H1 (cell line): ENCODE data around the gene MBD5. TPM values are rescaled to one million over a fixed set of nuclear protein-coding genes. Genes with fewer than 3 reads are reported as not detected.

Experiments used
- CTCF ChIA-PET: fragments of 300-600 bp; sonication (Branson Sonifier 250); formaldehyde crosslinking; loops from one replicate; lab custom pipeline; 2021; ENCODE audit not compliant: partially characterized antibody; lab: Charles Lee
- POLR2A ChIA-PET: fragments of 300-600 bp; sonication (Branson Sonifier 250); formaldehyde crosslinking; loops from one replicate; lab custom pipeline; 2021; ENCODE audit warnings: inconsistent platforms; ENCODE audit not compliant: partially characterized antibody; lab: Charles Lee
- DNase-seq, 2 experiments: peaks; one replicate each; pipeline versions ENCODE4 v3.0.0 to v3.0.0-alpha.2; 2010 to 2022; ENCODE audit warnings: low spot score in 2 of 2, low read depth in 1 of 2, mixed read lengths in 1 of 2
- FAIRE-seq: peaks from 2 replicates; lab custom pipeline; 2011; peaks lifted over from hg19 to GRCh38; lab: Jason Lieb, UNC
- H2AFZ ChIP-seq: 2 replicates; pipeline ENCODE4 v1.8.1; 2012; ENCODE audit warnings: low read length, inconsistent platforms
- H2AK5ac ChIP-seq: 2 replicates; pipeline ENCODE4 v1.6.1; 2013; ENCODE audit warnings: low read depth, low read length
- H2BK120ac ChIP-seq: replicated peaks from 2 replicates; pipeline ENCODE3; 2013; ENCODE audit warnings: low read depth, low read length, inconsistent platforms
- H2BK12ac ChIP-seq: 2 replicates; pipeline ENCODE4 v1.6.1; 2013; ENCODE audit warnings: low read depth, low read length
- H2BK15ac ChIP-seq: 2 replicates; pipeline ENCODE4 v1.6.1; 2013; ENCODE audit warnings: low read length
- H2BK20ac ChIP-seq: 2 replicates; pipeline ENCODE4 v1.6.1; 2013; ENCODE audit warnings: low read length
- H2BK5ac ChIP-seq: 2 replicates; pipeline ENCODE4 v1.6.1; 2013; ENCODE audit warnings: low read depth, low read length
- H3K14ac ChIP-seq: 2 replicates; pipeline ENCODE4 v1.6.1; 2013; ENCODE audit warnings: inconsistent platforms; ENCODE audit not compliant: insufficient read length
- H3K18ac ChIP-seq: 2 replicates; pipeline ENCODE4 v1.6.1; 2013; ENCODE audit warnings: low read length; ENCODE audit errors: extremely low read depth
- H3K23ac ChIP-seq: 2 replicates; pipeline ENCODE4 v1.6.1; 2013; ENCODE audit warnings: inconsistent platforms; ENCODE audit not compliant: insufficient read length
- H3K23me2 ChIP-seq: 2 replicates; pipeline ENCODE4 v1.6.1; 2013; ENCODE audit warnings: low read depth, low read length
- H3K27ac ChIP-seq: 2 replicates; pipeline ENCODE4 v1.6.1; 2011; ENCODE audit warnings: low read depth, low read length, inconsistent platforms
- H3K27me3 ChIP-seq, 4 experiments: replicated peaks in 1 of 4; 1 replicate in 1 of 4; 2 replicates in 3 of 4; pipeline versions ENCODE4 v1.6.1 to v1.8.1; 2011 to 2013; ENCODE audit warnings: low read length in 3 of 4, mild to moderate bottlenecking in 3 of 4, inconsistent platforms in 2 of 4, mixed read lengths in 2 of 4, moderate library complexity in 1 of 4; ENCODE audit not compliant: control insufficient read depth in 3 of 4, insufficient read depth in 3 of 4; ENCODE audit errors: extremely low read depth in 1 of 4
- H3K36me3 ChIP-seq, 4 experiments: 2 replicates each; pipeline versions ENCODE4 v1.6.1 to v1.8.1; 2011 to 2013; ENCODE audit warnings: mild to moderate bottlenecking in 4 of 4, low read length in 3 of 4, moderate library complexity in 2 of 4, control low read depth in 1 of 4, inconsistent platforms in 1 of 4; ENCODE audit not compliant: insufficient read depth in 4 of 4, control insufficient read depth in 2 of 4
- H3K4ac ChIP-seq: replicated peaks from 2 replicates; pipeline ENCODE3; 2013; ENCODE audit warnings: low read length, low read depth, mixed read lengths, inconsistent platforms; ENCODE audit not compliant: insufficient read length
- H3K4me1 ChIP-seq, 4 experiments: replicated peaks in 1 of 4; 1 replicate in 1 of 4; 2 replicates in 3 of 4; pipeline versions ENCODE4 v1.6.1 to v1.8.1; 2011 to 2013; ENCODE audit warnings: low read length in 3 of 4, inconsistent platforms in 2 of 4, mixed read lengths in 1 of 4; ENCODE audit not compliant: insufficient read depth in 4 of 4, control insufficient read depth in 3 of 4
- H3K4me2 ChIP-seq, 2 experiments: 2 replicates each; pipeline versions ENCODE4 v1.6.1 to v1.8.1; 2011 to 2013; ENCODE audit warnings: low read depth in 2 of 2, low read length in 2 of 2, control low read depth in 1 of 2, inconsistent platforms in 1 of 2, mild to moderate bottlenecking in 1 of 2; ENCODE audit not compliant: insufficient read depth in 1 of 2
- H3K4me3 ChIP-seq, 4 experiments: fragments of 200-600, 300-600 bp in 1 of 4; sonication (generic), shearing (Covaris generic), sonication (Bioruptor Twin) in 1 of 4; 2 replicates each; pipeline versions ENCODE4 v1.5.1 to v1.8.1; 2011 to 2016; ENCODE audit warnings: low read length in 4 of 4, low read depth in 3 of 4, control low read depth in 2 of 4, inconsistent platforms in 2 of 4, mild to moderate bottlenecking in 2 of 4, mixed read lengths in 1 of 4, moderate library complexity in 1 of 4; ENCODE audit not compliant: insufficient read depth in 2 of 4; ENCODE audit errors: extremely low read depth in 1 of 4
- H3K56ac ChIP-seq: replicated peaks from 2 replicates; pipeline ENCODE3; 2013; ENCODE audit warnings: low read depth, mild to moderate bottlenecking, mixed read lengths, low read length, inconsistent platforms; ENCODE audit not compliant: insufficient read length
- H3K79me1 ChIP-seq: 2 replicates; pipeline ENCODE4 v1.6.1; 2013; ENCODE audit warnings: low read depth, low read length, control low read depth
- H3K79me2 ChIP-seq, 2 experiments: 2 replicates each; pipeline versions ENCODE4 v1.6.1 to v1.8.1; 2012 to 2013; ENCODE audit warnings: low read length in 2 of 2, mild to moderate bottlenecking in 2 of 2, inconsistent platforms in 1 of 2; ENCODE audit not compliant: insufficient read depth in 2 of 2, control insufficient read depth in 1 of 2
- H3K9ac ChIP-seq, 4 experiments: replicated peaks in 1 of 4; 1 replicate in 1 of 4; 2 replicates in 3 of 4; pipeline versions ENCODE4 v1.6.1 to v1.8.1; 2011 to 2013; ENCODE audit warnings: low read depth in 3 of 4, low read length in 3 of 4, control low read depth in 2 of 4, mild to moderate bottlenecking in 2 of 4, moderate library complexity in 2 of 4, inconsistent platforms in 1 of 4; ENCODE audit errors: extremely low read depth in 1 of 4
- H3K9me3 ChIP-seq, 2 experiments: 2 replicates each; pipeline versions ENCODE4 v1.6.1 to v1.8.1; 2012 to 2013; ENCODE audit warnings: mild to moderate bottlenecking in 2 of 2, moderate library complexity in 2 of 2, control low read depth in 1 of 2, inconsistent platforms in 1 of 2, low read depth in 1 of 2, low read length in 1 of 2, mixed read lengths in 1 of 2; ENCODE audit not compliant: insufficient read depth in 2 of 2
- H4K20me1 ChIP-seq, 2 experiments: replicated peaks in 1 of 2; 2 replicates each; pipeline versions ENCODE3 to v1.8.1; 2011 to 2013; ENCODE audit warnings: inconsistent platforms in 2 of 2, low read length in 2 of 2, mild to moderate bottlenecking in 1 of 2; ENCODE audit not compliant: insufficient read depth in 2 of 2, control insufficient read depth in 1 of 2
- H4K5ac ChIP-seq: 2 replicates; pipeline ENCODE4 v1.6.1; 2013; ENCODE audit warnings: low read length, low read depth, mixed read lengths, inconsistent platforms; ENCODE audit not compliant: insufficient read length
- H4K8ac ChIP-seq: 2 replicates; pipeline ENCODE4 v1.8.0; 2013; ENCODE audit warnings: mild to moderate bottlenecking, moderate library complexity, low read length, inconsistent platforms; ENCODE audit not compliant: insufficient read depth; ENCODE audit errors: extremely low read depth
- H4K91ac ChIP-seq: replicated peaks from 2 replicates; pipeline ENCODE3; 2013; ENCODE audit warnings: low read length, mixed read lengths, inconsistent platforms; ENCODE audit not compliant: insufficient read length
- CTCF ChIP-seq, 3 experiments: IDR thresholded peaks; 1 replicate in 2 of 3; 2 replicates in 1 of 3; pipeline versions ENCODE4 v1.5.1 to v1.6.1; 2011; ENCODE audit warnings: low read length in 3 of 3, mild to moderate bottlenecking in 3 of 3, inconsistent platforms in 2 of 3, low read depth in 1 of 3, moderate library complexity in 1 of 3; ENCODE audit not compliant: insufficient read depth in 1 of 3; ENCODE audit errors: control extremely low read depth in 1 of 3
- EZH2 ChIP-seq: fragments of 200-600 bp; sonication (generic); IDR thresholded peaks from 2 replicates; pipeline ENCODE4 v1.7.1; 2012; ENCODE audit warnings: low read depth, mild to moderate bottlenecking, moderate library complexity, low read length, inconsistent platforms; ENCODE audit not compliant: severe bottlenecking
- RAD21 ChIP-seq, 2 experiments: IDR thresholded peaks in 1 of 2; conservative IDR thresholded peaks in 1 of 2; 2 replicates each; pipeline ENCODE4 v1.6.1; 2011; ENCODE audit warnings: low read depth in 2 of 2, low read length in 2 of 2, improper control_type of control experiment in 1 of 2, inconsistent platforms in 1 of 2, mild to moderate bottlenecking in 1 of 2, moderate library complexity in 1 of 2
- WGBS, 2 experiments: shearing (Covaris generic) in 1 of 2; methylation state at CpG; one replicate each; pipeline versions ENCODE4 v1.1.6 to v1.1.7; 2013 to 2015; ENCODE audit warnings: low lambda C conversion rate in 2 of 2, mixed read lengths in 2 of 2, inconsistent platforms in 1 of 2, low coverage in 1 of 2, missing lambda C conversion rate in 1 of 2; ENCODE audit not compliant: insufficient replicate concordance in 2 of 2, insufficient coverage in 1 of 2, insufficient read length in 1 of 2; ENCODE audit errors: extremely low coverage in 1 of 2, missing lambda C conversion rate in 1 of 2; 5-methylcytosine and 5-hydroxymethylcytosine counted together
- polyA plus RNA-seq, 7 experiments: library from polyadenylated mRNA; depleted of rRNA in 3 of 7; stranded (reverse) in 5 of 7; unstranded in 2 of 7; fragments of >200 nt in 5 of 7; fragments of 200-250 nt in 2 of 7; gene quantifications; 1 replicate in 5 of 7; 2 replicates in 1 of 7; 4 replicates in 1 of 7; pipeline versions ENCODE4 v1.2.1 to v1.2.3, GENCODE V29; 2011 to 2013; ENCODE audit warnings: missing spikeins in 2 of 7, mixed read lengths in 2 of 7
- total RNA-seq: library from RNA; stranded (reverse); fragmentation: NEBNext Ultra II Directional; extraction: Animal tissue kit (Norgen Biotek cat#: 25700); gene quantifications from 2 replicates; pipeline ENCODE4 v1.2.1, GENCODE V29; 2021

MBD5 gene
- total and polyA plus RNA-seq, 2 of the 8 experiments (the other 6 are each of a cell fraction or from before 2014, with no cell fraction given) = 9.7 to 29.4 TPM

DNA sequence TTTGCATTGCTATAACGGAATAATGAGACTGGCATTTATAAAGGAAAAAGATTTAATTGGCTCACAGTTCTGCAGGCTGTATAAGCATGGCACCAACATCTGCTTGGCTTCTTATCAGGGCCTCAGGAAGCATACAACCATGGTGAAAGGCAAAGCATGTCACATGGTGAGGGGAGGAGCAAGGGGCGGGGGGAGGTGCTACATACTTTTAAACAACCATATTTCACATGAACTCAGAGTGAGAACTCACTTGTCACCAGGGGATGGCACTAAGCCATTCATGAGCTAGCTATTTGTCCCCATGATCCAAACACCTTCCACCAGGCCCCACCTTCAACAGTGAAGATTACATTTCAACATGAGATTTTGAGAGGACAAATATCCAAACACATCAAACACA is 188.7 kb downstream of the MBD5 start:
- H3K36me3 ChIP-seq = no peaks in the 10 kb centered on the region
- H3K27me3 ChIP-seq = no peaks in the 10 kb centered on the region
- no peak overlapping the region for H3K27ac ChIP-seq
- H2BK5ac ChIP-seq = no peak overlapping the region
- CTCF ChIA-PET = interaction anchor here (1.5 kb wide), 1 partner anchor 300 kb away, joined by 4 read pairs; no protein-coding TSS in a partner anchor
- FAIRE-seq (peak; percentile 65), DNase-seq (no peak)
- WGBS, 2 experiments = 96% methylated on average over 2 of the region's 2 CpGs; no CpG with 5 or more reads in 1 of the 2 experiments
- H3K4me2 ChIP-seq = no peak overlapping the region
- no peak overlapping the region for H3K18ac ChIP-seq
- H3K9me3 ChIP-seq = no peaks in the 10 kb centered on the region
- TF ChIP-seq CTCF (IDR thresholded peaks at IDR 0.05; ENCODE audit: control extremely low read depth in 1 of 3, insufficient read depth in 1 of 3, low read depth in 1 of 3, low read length in 3 of 3) (peak in 1 of 3 experiments; percentile 16; a peak in 2 of 4 replicates), EZH2 (no peak), RAD21 (IDR thresholded peaks at IDR 0.05 in 1 of 2, conservative IDR thresholded peaks at IDR 0.05 in 1 of 2; ENCODE audit: low read depth in 2 of 2, low read length in 2 of 2) (peak; percentile 28 to 34; a peak in 3 of 4 replicates)
- H4K5ac ChIP-seq = no peak overlapping the region
- H3K79me1 ChIP-seq = no peaks in the 10 kb centered on the region
- no peak overlapping the region for H3K23ac ChIP-seq
- H3K79me2 ChIP-seq = no peaks in the 10 kb centered on the region
- no peaks in the 10 kb centered on the region for H3K4me1 ChIP-seq
- POLR2A ChIA-PET = no interaction called here
- H2AFZ ChIP-seq = no peak overlapping the region
- no peak overlapping the region for H2BK20ac ChIP-seq
- no peak overlapping the region for H3K4me3 ChIP-seq
- H2BK120ac ChIP-seq = no peak overlapping the region
- no peaks in the 10 kb centered on the region for H4K20me1 ChIP-seq
- no peak overlapping the region for H4K8ac ChIP-seq
- no peak overlapping the region for H3K56ac ChIP-seq
- no peak overlapping the region for H3K9ac ChIP-seq
- H3K4ac ChIP-seq = no peak overlapping the region
- H3K23me2 ChIP-seq = no peaks in the 10 kb centered on the region
- H2BK12ac ChIP-seq = no peak overlapping the region
- H2BK15ac ChIP-seq = no peak overlapping the region
- H4K91ac ChIP-seq = no peak overlapping the region
- H2AK5ac ChIP-seq = no peak overlapping the region
- no peak overlapping the region for H3K14ac ChIP-seq
